Measurements from ENCODE around the gene LAMB2. TPM values are rescaled to one million over a fixed set of nuclear protein-coding genes. Genes with fewer than 3 reads are reported as not detected.
A peak's percentile ranks its signal among the peaks of the same experiment; 100 is the strongest.

The LAMB2 gene

DNA sequence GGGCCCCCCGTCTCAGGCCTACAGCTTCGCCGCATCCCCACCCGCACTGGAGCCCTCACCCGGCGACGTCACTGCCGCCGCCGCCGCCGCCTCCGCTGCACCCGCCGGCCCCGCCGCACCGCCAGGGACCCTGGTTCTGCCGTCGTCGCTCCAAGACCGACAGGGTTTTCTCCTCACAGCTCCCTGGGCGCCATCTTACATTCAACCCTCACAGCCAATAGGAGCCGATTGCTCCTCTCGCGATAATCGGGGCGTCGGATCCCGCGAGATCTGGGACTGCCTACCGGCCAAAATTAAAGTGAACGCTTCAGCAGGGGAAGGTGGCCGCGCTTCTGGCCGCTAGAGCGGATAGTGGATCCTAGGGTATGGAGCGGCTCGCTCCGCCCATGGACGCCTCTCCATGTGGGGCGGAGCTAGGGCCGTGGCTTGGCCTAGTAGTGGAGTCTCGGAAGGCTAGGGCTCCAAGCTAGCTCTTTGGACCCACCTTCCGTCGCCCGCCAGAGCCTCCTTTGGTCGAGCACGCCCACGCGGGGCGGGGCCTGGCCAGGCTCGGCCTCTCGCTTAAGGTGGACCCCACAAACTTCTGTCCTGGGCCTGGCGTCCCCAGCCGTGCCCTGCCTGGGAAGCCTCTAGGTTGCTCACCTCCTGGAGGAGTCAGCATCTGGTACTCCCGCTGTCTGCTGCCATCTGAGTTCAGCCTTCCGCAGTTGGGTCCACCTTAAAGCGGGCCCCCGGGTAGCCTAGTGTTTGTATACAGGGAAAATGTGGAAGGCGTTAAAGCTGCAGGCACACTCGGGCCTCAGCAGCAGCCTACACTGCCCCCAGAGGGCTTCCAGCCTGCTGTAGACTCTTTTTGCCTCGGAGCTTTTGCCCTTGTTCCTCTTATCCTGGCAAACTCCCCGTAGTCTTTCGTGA is 38.7 kb downstream of the LAMB2 start, which contains the start of gene QRICH1:
Gene QRICH1, minus strand, starts transcription at position 219 of the 915 bp plus-strand sequence. CDS start 17,054 bp downstream, outside the sequence.
- peak within 1 kb of the TSS; percentile 82 for H3K4me3 ChIP-seq (ENCODE audit: low read length)
- no peaks in the 10 kb centered on the region for H3K27me3 ChIP-seq (ENCODE audit: control insufficient read depth, insufficient read depth, low read length)
- H3K4me2 ChIP-seq (ENCODE audit: low read length), result peak within 1 kb of the TSS; percentile 86
- peaks cover 19% of the 10 kb centered on the region for H3K36me3 ChIP-seq (ENCODE audit: insufficient read depth, low read length)
- H3K9ac ChIP-seq (ENCODE audit: low read depth, low read length), result peak within 1 kb of the TSS; percentile 95
- no peaks in the 10 kb centered on the region for H3K9me3 ChIP-seq (replicated peaks; ENCODE audit: low read length)
- peaks cover 20% of the 10 kb centered on the region for H3K4me1 ChIP-seq (ENCODE audit: control insufficient read depth, insufficient read depth, low read length)

DNA sequence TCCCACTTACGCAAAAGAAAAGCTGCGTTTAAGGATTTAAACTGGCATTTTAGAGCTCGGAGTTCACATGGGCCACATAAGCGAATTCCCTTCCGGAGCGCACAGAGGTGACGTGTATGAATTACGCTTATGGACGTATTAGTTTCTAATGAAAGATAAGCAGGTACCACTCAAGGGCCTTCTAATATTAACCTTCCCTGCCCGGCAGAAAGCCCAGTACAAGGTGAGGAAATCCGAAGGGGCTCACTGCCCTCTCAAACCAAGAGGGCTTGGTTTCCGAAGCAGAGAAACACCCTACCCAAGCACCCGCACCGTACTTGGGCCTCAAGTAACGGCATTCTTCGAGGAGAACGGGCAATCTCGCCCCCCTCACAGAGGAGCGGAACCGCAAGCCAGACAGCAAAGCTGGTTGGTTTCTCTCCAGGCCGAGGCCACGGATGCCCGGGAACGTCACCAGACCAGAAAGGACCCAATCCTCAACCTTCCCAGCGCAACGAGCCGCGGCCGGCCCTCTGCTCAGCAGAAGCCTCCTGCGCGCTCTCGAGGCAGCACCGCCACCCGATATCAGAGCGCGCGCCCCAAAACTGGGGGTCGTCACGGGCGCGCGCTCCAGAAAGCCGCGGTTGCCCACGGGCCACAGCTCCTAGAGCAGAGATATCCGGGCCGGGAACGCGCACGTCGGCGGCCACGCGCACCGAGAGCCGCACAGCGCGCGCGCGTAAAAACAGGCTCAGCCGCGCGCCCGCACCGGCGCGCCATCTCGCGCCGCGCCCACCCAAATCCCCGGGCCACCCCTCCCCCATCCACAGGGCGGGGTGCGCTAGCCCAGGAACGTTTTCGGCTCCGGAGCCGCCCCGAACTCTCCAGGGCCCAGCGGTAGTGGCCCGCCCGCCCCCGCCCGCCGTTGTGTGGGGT is 39.7 kb downstream of the LAMB2 start:
- H3K4me3 ChIP-seq (ENCODE audit: low read length), result peak overlapping the region; percentile 82
- peaks cover 10% of the 10 kb centered on the region for H3K36me3 ChIP-seq (ENCODE audit: insufficient read depth, low read length)
- H3K4me1 ChIP-seq (ENCODE audit: control insufficient read depth, insufficient read depth, low read length), result peaks cover 20% of the 10 kb centered on the region
- H3K9me3 ChIP-seq (replicated peaks; ENCODE audit: low read length), result no peaks in the 10 kb centered on the region
- H3K9ac ChIP-seq (ENCODE audit: low read depth, low read length), result peak overlapping the region; percentile 95
- peak overlapping the region; percentile 84 for H3K4me2 ChIP-seq (ENCODE audit: low read length)
- no peaks in the 10 kb centered on the region for H3K27me3 ChIP-seq (ENCODE audit: control insufficient read depth, insufficient read depth, low read length)

DNA sequence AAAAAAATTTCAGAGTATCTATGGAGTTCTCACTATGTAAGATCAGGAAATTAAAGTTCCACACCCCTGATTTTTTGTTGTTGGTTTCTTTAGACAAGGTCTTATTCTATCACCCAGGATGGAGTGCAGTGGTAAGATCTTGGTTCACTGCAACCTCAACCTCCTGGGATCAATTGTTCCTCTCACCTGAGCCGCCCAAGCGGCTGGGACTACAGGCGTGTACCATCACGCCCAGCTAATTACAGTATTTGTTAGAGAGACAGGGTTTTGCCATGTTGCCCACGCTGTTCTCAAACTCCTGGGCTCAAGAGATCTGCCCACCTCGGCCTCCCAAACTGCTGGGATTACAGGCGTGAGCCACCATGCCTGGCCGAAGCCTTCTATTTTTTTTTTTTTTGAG is 51.4 kb downstream of the LAMB2 start:
- H3K9me3 ChIP-seq (replicated peaks; ENCODE audit: low read length), result no peaks in the 10 kb centered on the region
- H3K4me3 ChIP-seq (ENCODE audit: low read length), result no peak overlapping the region
- peaks cover 18% of the 10 kb centered on the region for H3K36me3 ChIP-seq (ENCODE audit: insufficient read depth, low read length)
- no peaks in the 10 kb centered on the region for H3K4me1 ChIP-seq (ENCODE audit: control insufficient read depth, insufficient read depth, low read length)
- H3K9ac ChIP-seq (ENCODE audit: low read depth, low read length), result no peak overlapping the region
- H3K27me3 ChIP-seq (ENCODE audit: control insufficient read depth, insufficient read depth, low read length), result no peaks in the 10 kb centered on the region
- H3K4me2 ChIP-seq (ENCODE audit: low read length), result no peak overlapping the region

DNA sequence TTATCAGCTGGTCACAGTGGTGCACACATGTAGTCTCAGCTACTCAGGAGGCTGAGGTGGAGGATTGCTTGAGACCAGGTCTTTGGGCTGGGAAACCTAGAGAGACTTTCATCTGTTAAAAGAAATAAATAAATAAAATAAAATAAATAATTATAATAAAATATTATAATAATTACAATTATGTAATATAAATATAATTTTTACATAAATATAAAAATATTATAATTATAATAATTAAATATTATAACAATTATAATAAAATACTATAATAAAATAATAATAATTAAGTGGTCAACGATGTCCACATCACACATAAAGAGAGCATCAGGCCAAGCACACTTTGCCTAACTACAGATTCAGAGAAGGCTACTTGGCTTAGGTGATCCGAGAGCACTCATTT is 53.6 kb downstream of the LAMB2 start:
- H3K4me3 ChIP-seq (ENCODE audit: low read length), result no peak overlapping the region
- peaks cover 35% of the 10 kb centered on the region for H3K36me3 ChIP-seq (ENCODE audit: insufficient read depth, low read length)
- no peaks in the 10 kb centered on the region for H3K27me3 ChIP-seq (ENCODE audit: control insufficient read depth, insufficient read depth, low read length)
- no peaks in the 10 kb centered on the region for H3K9me3 ChIP-seq (replicated peaks; ENCODE audit: low read length)
- H3K4me2 ChIP-seq (ENCODE audit: low read length), result no peak overlapping the region
- no peaks in the 10 kb centered on the region for H3K4me1 ChIP-seq (ENCODE audit: control insufficient read depth, insufficient read depth, low read length)
- H3K9ac ChIP-seq (ENCODE audit: low read depth, low read length), result no peak overlapping the region

DNA sequence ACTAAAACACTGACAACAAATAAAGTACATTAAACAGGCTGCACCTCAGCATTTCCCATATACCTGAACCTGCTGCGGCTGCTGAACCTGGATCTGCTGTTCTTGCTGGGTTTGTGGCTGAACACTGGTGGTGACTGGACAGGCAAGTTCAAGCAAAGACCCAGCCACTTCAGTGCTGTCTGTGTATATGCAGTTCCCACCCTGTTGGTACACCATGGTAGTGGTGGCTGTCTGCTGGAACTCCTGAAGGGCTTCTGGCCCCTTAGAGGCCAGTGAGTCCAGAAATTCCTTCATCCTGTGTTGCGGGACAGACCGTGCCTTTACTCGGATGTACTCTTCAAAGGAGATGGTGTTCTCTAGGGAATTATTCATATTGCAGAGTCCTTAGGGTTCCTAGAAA is 56.2 kb downstream of the LAMB2 start:
- H3K9me3 ChIP-seq (replicated peaks; ENCODE audit: low read length), result no peaks in the 10 kb centered on the region
- H3K27me3 ChIP-seq (ENCODE audit: control insufficient read depth, insufficient read depth, low read length), result no peaks in the 10 kb centered on the region
- H3K9ac ChIP-seq (ENCODE audit: low read depth, low read length), result no peak overlapping the region
- H3K4me3 ChIP-seq (ENCODE audit: low read length), result no peak overlapping the region
- peaks cover 50% of the 10 kb centered on the region for H3K36me3 ChIP-seq (ENCODE audit: insufficient read depth, low read length)
- H3K4me1 ChIP-seq (ENCODE audit: control insufficient read depth, insufficient read depth, low read length), result no peaks in the 10 kb centered on the region
- H3K4me2 ChIP-seq (ENCODE audit: low read length), result no peak overlapping the region

DNA sequence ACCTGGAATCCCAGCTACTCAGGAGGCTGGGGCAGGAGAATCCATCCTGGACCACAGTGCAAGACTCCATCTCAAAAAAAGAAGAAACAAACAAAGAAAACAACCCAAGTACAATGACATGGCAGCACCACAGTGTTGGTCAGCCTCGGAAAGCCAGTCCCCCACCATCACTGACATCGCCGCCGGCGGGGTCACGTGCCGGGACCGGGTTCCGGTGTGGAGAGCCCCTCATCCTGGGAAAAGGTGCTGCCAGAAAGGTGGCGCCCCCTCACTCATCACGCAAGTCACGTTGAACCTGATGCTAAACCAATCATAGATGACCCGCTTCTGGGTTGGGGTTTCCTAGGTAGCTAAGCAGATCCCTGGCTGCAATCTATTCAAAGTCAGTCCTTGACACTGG is 56.7 kb downstream of the LAMB2 start:
- Histone ChIP-seq H3K36me3 (ENCODE audit: insufficient read depth, low read length) (peaks cover 55% of the 10 kb centered on the region), H3K4me3 (ENCODE audit: low read length) (no peak overlapping the region), H3K4me2 (ENCODE audit: low read length) (no peak overlapping the region), H3K9ac (ENCODE audit: low read depth, low read length) (no peak overlapping the region), H3K4me1 (ENCODE audit: control insufficient read depth, insufficient read depth, low read length) (no peaks in the 10 kb centered on the region), H3K9me3 (replicated peaks; ENCODE audit: low read length) (no peaks in the 10 kb centered on the region), H3K27me3 (ENCODE audit: control insufficient read depth, insufficient read depth, low read length) (no peaks in the 10 kb centered on the region)

Small RNA genes within 50 kb of the gene (small RNA-seq; reads per million reads assigned to genes)
- not detected for gene RN7SL182P
